Measurements from ENCODE around the gene LIPE. TPM values are rescaled to one million over a fixed set of nuclear protein-coding genes. Genes with fewer than 3 reads are reported as not detected.

Gene LIPE
- total and polyA plus RNA-seq, 4 donors, result 3.6 to 7.7 (median 4.5) TPM

DNA sequence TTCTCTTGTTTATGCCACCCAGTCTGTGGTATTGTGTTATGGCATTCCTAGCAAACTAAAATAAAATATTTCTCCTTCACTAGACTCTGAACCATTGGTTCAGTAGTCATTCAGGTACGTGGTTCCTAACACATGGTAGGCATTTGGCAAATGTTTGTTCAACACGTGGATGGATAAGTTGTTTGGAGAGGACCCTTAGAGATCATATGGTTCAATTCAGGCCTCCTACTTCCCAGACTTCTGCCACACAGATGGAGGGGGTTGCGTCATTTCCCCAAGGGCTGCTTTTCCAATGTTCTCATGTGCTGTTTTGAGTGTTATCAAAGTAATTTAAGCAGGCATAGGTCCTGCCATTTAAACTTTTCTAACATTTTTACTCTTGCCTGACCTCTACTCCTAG, 8.8 kb upstream of the LIPE start:
- Histone ChIP-seq H3K27me3 (ENCODE audit: control insufficient read depth in 3 of 3, insufficient read depth in 3 of 3, low read length in 2 of 3) (no peaks in the 10 kb centered on the region), H3K4me1 (ENCODE audit: control insufficient read depth in 5 of 5, insufficient read depth in 5 of 5, low read length in 5 of 5) (peaks cover 0 to 8% (median 6%) of the 10 kb centered on the region in 5 donors), H3K4me3 (no peak overlapping the region), H3K9me3 (ENCODE audit: control insufficient read depth in 4 of 4, insufficient read depth in 3 of 4, low read length in 3 of 4) (no peaks in the 10 kb centered on the region), H3K9ac (ENCODE audit: insufficient read depth in 1 of 2, low read length in 2 of 2) (peak overlapping the region in 1 of 2 donors; percentile 9), H3K27ac (ENCODE audit: low read depth in 1 of 2, low read length in 1 of 2) (no peak overlapping the region), H3K36me3 (ENCODE audit: control insufficient read depth in 4 of 4, insufficient read depth in 4 of 4, low read length in 4 of 4) (peaks cover 0 to 3% (median 0%) of the 10 kb centered on the region in 4 donors)
- WGBS, 2 donors, result 56 to 67% methylated on average over 3 of the region's 3 CpGs
- ATAC-seq (ENCODE audit: insufficient read depth, low FRiP score) (no peak), DNase-seq (peak; percentile 36 to 68 (median 39))
- TF ChIP-seq, protein P1, sequence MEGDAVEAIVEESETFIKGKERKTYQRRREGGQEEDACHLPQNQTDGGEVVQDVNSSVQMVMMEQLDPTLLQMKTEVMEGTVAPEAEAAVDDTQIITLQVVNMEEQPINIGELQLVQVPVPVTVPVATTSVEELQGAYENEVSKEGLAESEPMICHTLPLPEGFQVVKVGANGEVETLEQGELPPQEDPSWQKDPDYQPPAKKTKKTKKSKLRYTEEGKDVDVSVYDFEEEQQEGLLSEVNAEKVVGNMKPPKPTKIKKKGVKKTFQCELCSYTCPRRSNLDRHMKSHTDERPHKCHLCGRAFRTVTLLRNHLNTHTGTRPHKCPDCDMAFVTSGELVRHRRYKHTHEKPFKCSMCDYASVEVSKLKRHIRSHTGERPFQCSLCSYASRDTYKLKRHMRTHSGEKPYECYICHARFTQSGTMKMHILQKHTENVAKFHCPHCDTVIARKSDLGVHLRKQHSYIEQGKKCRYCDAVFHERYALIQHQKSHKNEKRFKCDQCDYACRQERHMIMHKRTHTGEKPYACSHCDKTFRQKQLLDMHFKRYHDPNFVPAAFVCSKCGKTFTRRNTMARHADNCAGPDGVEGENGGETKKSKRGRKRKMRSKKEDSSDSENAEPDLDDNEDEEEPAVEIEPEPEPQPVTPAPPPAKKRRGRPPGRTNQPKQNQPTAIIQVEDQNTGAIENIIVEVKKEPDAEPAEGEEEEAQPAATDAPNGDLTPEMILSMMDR (IDR thresholded peaks at IDR 0.05; ENCODE audit: control extremely low read depth, extremely low read depth), result no peak

DNA sequence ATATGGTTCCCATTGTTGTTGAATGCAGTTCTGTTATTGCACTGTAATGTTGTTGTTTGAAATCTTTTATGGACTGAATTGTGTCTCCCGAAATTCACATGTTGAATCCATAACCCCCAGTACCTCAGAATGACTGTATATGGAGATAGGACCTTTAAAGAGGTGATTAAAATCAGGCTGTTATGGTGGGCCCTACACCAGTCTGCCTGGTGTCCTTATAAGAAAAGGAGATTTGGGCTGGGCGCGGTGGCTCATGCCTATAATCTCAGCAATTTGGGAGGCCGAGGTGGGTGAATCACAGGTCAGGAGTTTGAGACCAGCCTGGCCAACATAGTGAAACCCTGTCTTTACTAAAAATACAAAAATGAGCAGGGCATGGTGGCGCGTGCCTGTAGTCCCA, 8.1 kb upstream of the LIPE start:
- H3K27me3 ChIP-seq (ENCODE audit: control insufficient read depth in 3 of 3, insufficient read depth in 3 of 3, low read length in 2 of 3), result no peaks in the 10 kb centered on the region

GRCh38 chr19:42433503-42434260, 6.5 kb upstream of the LIPE start:
- Histone ChIP-seq H3K4me1 (ENCODE audit: control insufficient read depth in 5 of 5, insufficient read depth in 5 of 5, low read length in 5 of 5) (peaks cover 0 to 8% (median 6%) of the 10 kb centered on the region in 5 donors), H3K27me3 (ENCODE audit: control insufficient read depth in 3 of 3, insufficient read depth in 3 of 3, low read length in 2 of 3) (no peaks in the 10 kb centered on the region), H3K9ac (ENCODE audit: insufficient read depth in 1 of 2, low read length in 2 of 2) (no peak overlapping the region), H3K36me3 (ENCODE audit: control insufficient read depth in 4 of 4, insufficient read depth in 4 of 4, low read length in 4 of 4) (peaks cover 0 to 3% (median 0%) of the 10 kb centered on the region in 4 donors), H3K9me3 (ENCODE audit: control insufficient read depth in 4 of 4, insufficient read depth in 3 of 4, low read length in 3 of 4) (no peaks in the 10 kb centered on the region), H3K4me3 (no peak overlapping the region), H3K27ac (ENCODE audit: low read depth in 1 of 2, low read length in 1 of 2) (peak overlapping the region; percentile 13 to 91)
- TF ChIP-seq, protein P1 (IDR thresholded peaks at IDR 0.05; ENCODE audit: control extremely low read depth, extremely low read depth), result peak; percentile 64
- DNase-seq, result peak; percentile 66 to 77 (median 70)
- 47 to 48% methylated on average over 9 of the region's 9 CpGs for WGBS, 2 donors
- peak; percentile 64 for ATAC-seq (ENCODE audit: insufficient read depth, low FRiP score)

More for the DNA sequence above, 8.1 kb upstream of the LIPE start:
- TF ChIP-seq, protein P1 (IDR thresholded peaks at IDR 0.05; ENCODE audit: control extremely low read depth, extremely low read depth), result no peak
- Histone ChIP-seq H3K27ac (ENCODE audit: low read depth in 1 of 2, low read length in 1 of 2) (no peak overlapping the region), H3K36me3 (ENCODE audit: control insufficient read depth in 4 of 4, insufficient read depth in 4 of 4, low read length in 4 of 4) (peaks cover 0 to 3% (median 0%) of the 10 kb centered on the region in 4 donors), H3K9me3 (ENCODE audit: control insufficient read depth in 4 of 4, insufficient read depth in 3 of 4, low read length in 3 of 4) (no peaks in the 10 kb centered on the region), H3K9ac (ENCODE audit: insufficient read depth in 1 of 2, low read length in 2 of 2) (no peak overlapping the region), H3K4me3 (no peak overlapping the region), H3K4me1 (ENCODE audit: control insufficient read depth in 5 of 5, insufficient read depth in 5 of 5, low read length in 5 of 5) (peaks cover 0 to 8% (median 6%) of the 10 kb centered on the region in 5 donors)
- DNase-seq (no peak), ATAC-seq (ENCODE audit: insufficient read depth, low FRiP score) (no peak)
- 93 to 98% methylated on average over 6 of the region's 6 CpGs for WGBS, 2 donors
